Measurements from ENCODE around the gene NPL. TPM values are rescaled to one million over a fixed set of nuclear protein-coding genes. Genes with fewer than 3 reads are reported as not detected.

Gene NPL
- total RNA-seq, 2 donors from 2014 or later, result 0.99 to 2.6 TPM

GRCh38 chr1:182754087-182754486, 35.5 kb upstream of the NPL start:
- DNase-seq (no peak), ATAC-seq (no peak)
- Histone ChIP-seq H3K4me1 (no peaks in the 10 kb centered on the region), H3K4me3 (no peak overlapping the region), H3K27ac (no peak overlapping the region), H3K9me3 (no peaks in the 10 kb centered on the region), H3K36me3 (replicated peaks in 1 of 2; ENCODE audit: insufficient read depth in 1 of 2, low read depth in 2 of 2) (no peaks in the 10 kb centered on the region), H3K27me3 (no peaks in the 10 kb centered on the region)
- WGBS, 2 donors, result 41 to 58% methylated on average over 7 of the region's 7 CpGs
- intact Hi-C loops (cut with DNase I), result no loop called here
- TF ChIP-seq CTCF (IDR thresholded peaks at IDR 0.05) (no peak), POLR2A (IDR thresholded peaks at IDR 0.05) (no peak)

- 84 to 87% methylated on average over 4 of the region's 4 CpGs for WGBS, 2 donors
- no peaks in the 10 kb centered on the region for H3K4me1 ChIP-seq
- no peak for DNase-seq
- no peaks in the 10 kb centered on the region for H3K27me3 ChIP-seq
- no peaks in the 10 kb centered on the region for H3K9me3 ChIP-seq
- ATAC-seq, result no peak
- no peaks in the 10 kb centered on the region for H3K36me3 ChIP-seq (replicated peaks in 1 of 2; ENCODE audit: insufficient read depth in 1 of 2, low read depth in 2 of 2)
- intact Hi-C loops (cut with DNase I), result no loop called here
- H3K27ac ChIP-seq, result no peak overlapping the region
- no peak for TF ChIP-seq POLR2A (IDR thresholded peaks at IDR 0.05)
- TF ChIP-seq CTCF (IDR thresholded peaks at IDR 0.05), result no peak
- H3K4me3 ChIP-seq, result no peak overlapping the region
Measured at GRCh38 chr1:182754543-182755314, 34.8 kb upstream of the NPL start.

DNA sequence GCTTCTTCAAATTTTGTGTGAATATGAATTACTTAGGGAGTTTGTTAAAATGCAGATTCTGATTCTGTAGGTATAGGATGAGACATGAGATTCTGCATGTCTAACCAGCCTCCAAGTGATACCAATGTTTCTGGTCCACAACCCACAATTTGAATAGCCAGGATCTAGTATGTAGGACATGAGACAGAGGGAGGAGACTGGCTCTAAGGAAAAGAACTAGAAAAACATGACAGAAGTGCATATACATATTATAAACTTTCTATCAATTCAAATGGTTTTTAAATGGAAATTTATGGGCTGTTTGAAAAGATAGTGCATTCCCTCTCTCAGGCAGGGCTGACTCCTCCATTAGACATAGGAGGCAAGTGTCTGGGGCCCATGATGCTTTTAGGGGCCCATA, 33.9 kb upstream of the NPL start:
- Histone ChIP-seq H3K36me3 (replicated peaks in 1 of 2; ENCODE audit: insufficient read depth in 1 of 2, low read depth in 2 of 2) (no peaks in the 10 kb centered on the region), H3K27ac (no peak overlapping the region)

DNA sequence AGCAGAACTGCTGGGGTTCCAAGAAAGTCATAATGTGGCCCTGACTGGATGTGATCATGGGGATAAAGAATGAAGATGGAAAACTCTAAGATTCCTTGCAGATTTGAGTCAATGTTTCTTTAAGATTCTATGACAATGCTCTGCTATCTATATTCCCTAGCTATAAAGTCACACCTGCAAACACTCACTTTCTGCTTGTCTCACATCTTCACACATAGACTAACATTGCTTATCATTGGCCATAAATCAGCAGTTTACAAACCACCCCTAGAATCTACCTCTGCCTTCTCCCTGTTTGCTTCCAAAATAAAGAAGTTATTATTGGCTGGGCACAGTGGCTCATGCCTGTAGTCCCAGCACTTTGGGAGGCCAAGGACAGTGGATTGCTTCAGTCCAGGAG, 33.1 kb upstream of the NPL start:
- intact Hi-C loops (cut with DNase I), result no loop called here
- H3K4me1 ChIP-seq, result no peaks in the 10 kb centered on the region
- TF ChIP-seq CTCF (IDR thresholded peaks at IDR 0.05), result no peak
- TF ChIP-seq POLR2A (IDR thresholded peaks at IDR 0.05), result no peak
- H3K9me3 ChIP-seq, result no peaks in the 10 kb centered on the region
- no peak for ATAC-seq
- no peaks in the 10 kb centered on the region for H3K36me3 ChIP-seq (replicated peaks in 1 of 2; ENCODE audit: insufficient read depth in 1 of 2, low read depth in 2 of 2)
- no peak overlapping the region for H3K27ac ChIP-seq
- no peak for DNase-seq
- H3K4me3 ChIP-seq, result no peak overlapping the region
- no peaks in the 10 kb centered on the region for H3K27me3 ChIP-seq

More for the DNA sequence above, 33.9 kb upstream of the NPL start:
- no peak for DNase-seq
- ATAC-seq, result no peak
- H3K27me3 ChIP-seq, result no peaks in the 10 kb centered on the region
- H3K4me3 ChIP-seq, result no peak overlapping the region
- TF ChIP-seq CTCF (IDR thresholded peaks at IDR 0.05) (no peak), POLR2A (IDR thresholded peaks at IDR 0.05) (no peak)
- H3K9me3 ChIP-seq, result no peaks in the 10 kb centered on the region
- no peaks in the 10 kb centered on the region for H3K4me1 ChIP-seq
- intact Hi-C loops (cut with DNase I), result no loop called here
